Esophagus muscularis mucosa (tissue), 4 donors: Measurements from ENCODE around the gene TENT4B. TPM values are rescaled to one million over a fixed set of nuclear protein-coding genes. Genes with fewer than 3 reads are reported as not detected.

ENCODE experiments used
- DNase-seq: peaks from one replicate; pipeline ENCODE4 v3.0.0-alpha.2; 2017; ENCODE audit errors: extremely low spot score
- H3K27ac ChIP-seq, 4 donors: fragments of 200-600 bp; sonication (generic); replicated peaks in 1 of 4; 1 replicate in 3 of 4; 2 replicates in 1 of 4; pipeline ENCODE4 v1.5.1; 2016 to 2019; ENCODE audit warnings: mild to moderate bottlenecking in 1 of 4
- H3K27me3 ChIP-seq, 4 donors: fragments of 200-600 bp; sonication (generic); one replicate each; pipeline versions ENCODE4 v1.5.1 to v1.6.0; 2016 to 2019
- H3K36me3 ChIP-seq, 4 donors: fragments of 200-600 bp; sonication (generic); one replicate each; pipeline ENCODE4 v1.5.1; 2016 to 2019
- H3K4me1 ChIP-seq, 4 donors: fragments of 200-600 bp; sonication (generic); one replicate each; pipeline ENCODE4 v1.5.1; 2016 to 2019
- H3K4me3 ChIP-seq, 4 donors: fragments of 200-600 bp; sonication (generic); 1 replicate in 2 of 4; 2 replicates in 2 of 4; pipeline ENCODE4 v1.5.1; 2016 to 2019; ENCODE audit warnings: mild to moderate bottlenecking in 4 of 4, moderate library complexity in 1 of 4
- H3K9me3 ChIP-seq, 4 donors: fragments of 200-600 bp; sonication (generic); 1 replicate in 3 of 4; 2 replicates in 1 of 4; pipeline ENCODE4 v1.5.1; 2016 to 2019
- EP300 ChIP-seq: sonication (generic); formaldehyde crosslinking; IDR thresholded peaks from one replicate; pipeline ENCODE4 v1.6.1; 2017; ENCODE audit warnings: antibody characterized with exemption
- POLR2A ChIP-seq: fragments of 450-650 bp; IDR thresholded peaks from one replicate; pipeline ENCODE4 v1.6.1; 2017; ENCODE audit warnings: antibody characterized with exemption, moderate library complexity, mild to moderate bottlenecking, low read depth
- POLR2AphosphoS5 ChIP-seq, 2 donors: sonication (generic); formaldehyde crosslinking; IDR thresholded peaks; one replicate each; pipeline ENCODE4 v1.6.1; 2017; ENCODE audit warnings: antibody characterized with exemption in 2 of 2
- WGBS: methylation state at CpG from one replicate; pipeline ENCODE4 v1.1.5; 2018; 5-methylcytosine and 5-hydroxymethylcytosine counted together
- intact Hi-C: fragments of 100-400 bp; cut with DNase I; formaldehyde crosslinking; loops from one replicate; pipeline ENCODE4 v1.15.1; 2023
- total RNA-seq, 4 donors: library from RNA; depleted of rRNA; stranded (reverse); fragments of >200 nt; gene quantifications; one replicate each; pipeline versions ENCODE4 v1.1.0 to v1.2.1, GENCODE V29; 2016
- TF ChIP-seq, protein P1 (sequence below), 3 experiments: fragments of 200-600 bp in 2 of 3; fragments of 450-650 bp in 1 of 3; sonication (generic) in 2 of 3; IDR thresholded peaks; one replicate each; pipeline ENCODE4 v1.5.1; 2017 to 2019; ENCODE audit warnings: antibody characterized with exemption in 3 of 3, mild to moderate bottlenecking in 2 of 3, moderate library complexity in 1 of 3

The TENT4B gene
- total RNA-seq = 10 to 100 TPM in 3 of 4 donors, 1 to 10 TPM in 1; 9.9 to 18.3 (median 16.7) TPM

DNA sequence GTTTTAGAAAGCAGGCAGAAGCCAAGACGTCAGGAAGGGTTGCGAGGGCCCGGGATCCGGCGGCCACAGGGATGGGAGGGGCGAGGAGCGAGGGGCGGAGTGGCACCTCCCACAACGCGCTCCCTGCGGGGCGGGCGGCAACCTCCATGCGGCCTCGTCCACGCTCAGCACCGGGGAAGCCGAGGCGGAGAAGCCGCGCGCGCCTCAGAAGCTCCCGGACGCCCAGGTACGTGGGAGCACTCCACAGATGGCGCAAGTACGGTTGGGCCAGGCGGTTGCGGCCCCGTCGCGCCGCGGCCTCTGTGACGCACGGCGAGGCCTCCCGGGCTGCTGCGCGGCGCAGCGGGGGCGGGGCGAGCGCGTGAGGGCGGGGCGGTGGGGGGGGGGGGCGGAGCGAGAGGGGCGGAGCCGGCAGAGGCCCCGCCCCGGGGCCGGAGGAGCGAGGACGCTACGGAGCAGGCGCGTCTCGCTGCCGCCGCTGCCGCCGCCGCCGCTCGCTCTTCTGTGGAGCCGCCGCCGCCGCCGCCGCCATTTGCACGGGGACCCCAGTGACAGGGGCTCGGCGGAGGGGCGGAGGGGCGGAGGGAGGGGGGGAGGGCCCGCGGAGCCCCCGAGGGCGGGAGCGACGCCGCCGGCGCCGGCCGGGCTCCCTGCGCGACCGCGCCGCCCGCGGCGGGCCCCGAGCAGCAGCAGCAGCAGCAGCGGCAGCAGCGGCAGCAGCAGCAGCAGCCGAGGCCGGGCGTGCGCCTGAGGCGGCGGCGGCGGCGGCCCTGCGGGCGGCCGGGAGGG, at the start of gene TENT4B:
Gene TENT4B, plus strand, starts transcription at position 500 of the 789 bp plus-strand sequence. CDS start 316 bp downstream, outside the sequence.
- Histone ChIP-seq H3K9me3 (no peaks in the 10 kb centered on the region), H3K4me3 (peak within 1 kb of the TSS; percentile 65 to 88 (median 72)), H3K27me3 (no peaks in the 10 kb centered on the region), H3K36me3 (no peaks in the 10 kb centered on the region), H3K27ac (peak within 1 kb of the TSS; percentile 90 to 96 (median 92)), H3K4me1 (peaks cover 38 to 46% (median 42%) of the 10 kb centered on the region in 4 donors)
- intact Hi-C loops = loop anchor here (5.0 to 10.0 kb wide), 4 partner anchors 86 to 212 kb away; partner anchors contain the start of genes BRD7, CNEP1R1 and HEATR3
- 1% methylated on average over 15 of the region's 114 CpGs for WGBS
- DNase-seq = peak; percentile 95
- TF ChIP-seq, protein P1, sequence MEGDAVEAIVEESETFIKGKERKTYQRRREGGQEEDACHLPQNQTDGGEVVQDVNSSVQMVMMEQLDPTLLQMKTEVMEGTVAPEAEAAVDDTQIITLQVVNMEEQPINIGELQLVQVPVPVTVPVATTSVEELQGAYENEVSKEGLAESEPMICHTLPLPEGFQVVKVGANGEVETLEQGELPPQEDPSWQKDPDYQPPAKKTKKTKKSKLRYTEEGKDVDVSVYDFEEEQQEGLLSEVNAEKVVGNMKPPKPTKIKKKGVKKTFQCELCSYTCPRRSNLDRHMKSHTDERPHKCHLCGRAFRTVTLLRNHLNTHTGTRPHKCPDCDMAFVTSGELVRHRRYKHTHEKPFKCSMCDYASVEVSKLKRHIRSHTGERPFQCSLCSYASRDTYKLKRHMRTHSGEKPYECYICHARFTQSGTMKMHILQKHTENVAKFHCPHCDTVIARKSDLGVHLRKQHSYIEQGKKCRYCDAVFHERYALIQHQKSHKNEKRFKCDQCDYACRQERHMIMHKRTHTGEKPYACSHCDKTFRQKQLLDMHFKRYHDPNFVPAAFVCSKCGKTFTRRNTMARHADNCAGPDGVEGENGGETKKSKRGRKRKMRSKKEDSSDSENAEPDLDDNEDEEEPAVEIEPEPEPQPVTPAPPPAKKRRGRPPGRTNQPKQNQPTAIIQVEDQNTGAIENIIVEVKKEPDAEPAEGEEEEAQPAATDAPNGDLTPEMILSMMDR (IDR thresholded peaks at IDR 0.05) = no peak
- peak; percentile 80 to 91 for TF ChIP-seq POLR2AphosphoS5 (IDR thresholded peaks at IDR 0.05)
- TF ChIP-seq EP300 = no peak
- TF ChIP-seq POLR2A = peak; percentile 15

DNA sequence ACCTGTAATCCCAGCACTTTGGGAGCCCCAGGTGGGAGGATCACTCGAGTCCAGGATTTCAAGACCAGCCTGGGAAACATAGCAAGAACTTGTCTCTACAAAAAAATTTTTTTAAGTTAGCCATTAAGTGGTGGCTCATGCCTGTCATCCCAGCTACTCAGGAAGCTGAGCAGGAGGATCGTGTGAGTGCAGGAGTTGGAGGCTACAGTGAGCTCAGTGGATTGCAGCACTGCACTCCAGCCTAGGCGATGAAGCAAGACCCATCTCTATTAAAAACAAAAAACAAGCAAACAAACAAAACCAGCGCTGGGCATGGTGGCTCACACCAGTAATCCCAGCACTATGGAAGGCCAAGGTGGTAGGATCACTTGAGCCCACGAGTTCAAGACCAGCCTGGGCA, 49.3 kb upstream of the TENT4B start:
- no peaks in the 10 kb centered on the region for H3K9me3 ChIP-seq
- H3K36me3 ChIP-seq = peaks cover 47 to 86% (median 71%) of the 10 kb centered on the region in 4 donors
- no peaks in the 10 kb centered on the region for H3K4me1 ChIP-seq
- DNase-seq = no peak
- H3K27me3 ChIP-seq = no peaks in the 10 kb centered on the region
- H3K4me3 ChIP-seq = no peak overlapping the region
- TF ChIP-seq, protein P1 (IDR thresholded peaks at IDR 0.05) = no peak
- TF ChIP-seq POLR2A (no peak), EP300 (no peak), POLR2AphosphoS5 (IDR thresholded peaks at IDR 0.05) (no peak)
- H3K27ac ChIP-seq = no peak overlapping the region
- intact Hi-C loops = no loop called here
- 80% methylated on average over 5 of the region's 5 CpGs for WGBS

DNA sequence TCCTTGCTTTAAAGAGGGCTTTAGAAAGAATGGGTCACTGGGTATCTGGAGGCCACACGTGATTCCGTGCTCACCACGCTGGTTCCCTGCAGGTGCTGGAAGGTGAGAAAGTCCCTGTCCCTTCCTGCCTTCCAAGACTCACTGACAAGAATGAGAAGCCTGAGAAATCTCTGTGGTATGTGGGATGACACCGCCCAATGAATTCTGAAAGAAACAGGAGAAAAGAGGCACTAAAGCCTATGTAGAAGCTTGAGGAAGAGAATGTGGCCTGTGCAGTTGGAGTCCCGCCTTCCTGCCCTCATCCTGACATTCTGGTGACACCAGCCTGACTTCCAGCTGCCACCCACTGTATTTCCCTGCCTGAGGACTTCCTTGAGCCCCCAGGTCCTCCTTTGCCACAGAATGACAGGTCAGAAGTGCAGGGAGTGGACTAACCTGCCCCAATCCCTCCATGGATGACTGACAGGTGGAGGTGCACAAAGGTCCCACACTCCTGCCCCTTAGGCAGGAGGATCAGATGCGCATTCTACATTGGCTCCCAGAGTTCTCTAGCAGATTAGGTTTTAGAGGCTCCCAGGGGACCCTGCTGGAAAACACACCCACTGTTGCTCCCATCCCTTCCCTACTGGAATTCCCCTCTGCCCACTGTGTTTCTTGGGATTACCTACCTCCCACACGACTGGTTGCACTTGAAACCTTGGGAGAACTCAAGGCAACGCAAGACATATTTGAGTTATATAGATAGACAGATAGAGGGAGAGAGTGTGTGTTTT, 38.6 kb upstream of the TENT4B start:
- no peak overlapping the region for H3K4me3 ChIP-seq
- H3K27ac ChIP-seq = no peak overlapping the region
- TF ChIP-seq POLR2AphosphoS5 (IDR thresholded peaks at IDR 0.05) = no peak
- H3K4me1 ChIP-seq = no peaks in the 10 kb centered on the region
- no peaks in the 10 kb centered on the region for H3K9me3 ChIP-seq
- no peaks in the 10 kb centered on the region for H3K27me3 ChIP-seq
- H3K36me3 ChIP-seq = no peaks in the 10 kb centered on the region
- DNase-seq = no peak
- WGBS = 78% methylated on average over 8 of the region's 8 CpGs
- intact Hi-C loops = no loop called here

DNA sequence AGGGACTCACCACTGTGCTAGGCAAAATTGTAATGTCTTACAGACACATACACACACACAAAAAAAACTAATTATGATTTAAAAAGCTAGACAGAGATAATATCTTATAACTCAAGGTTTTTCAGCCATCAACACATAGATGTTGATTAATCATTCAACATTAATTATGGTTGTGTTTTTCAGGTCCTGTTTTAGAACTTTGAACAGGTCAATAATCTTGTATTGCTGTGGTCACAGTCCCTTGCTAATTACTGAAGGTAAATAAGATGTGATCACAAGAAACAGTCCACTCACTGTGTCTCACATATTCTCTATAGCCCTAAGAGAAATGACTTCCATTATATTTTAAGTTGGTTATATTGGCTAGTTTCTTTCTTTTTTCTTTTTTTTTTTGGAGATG, 32.4 kb upstream of the TENT4B start:
- Histone ChIP-seq H3K36me3 (no peaks in the 10 kb centered on the region), H3K4me3 (no peak overlapping the region), H3K27me3 (no peaks in the 10 kb centered on the region), H3K27ac (no peak overlapping the region), H3K4me1 (no peaks in the 10 kb centered on the region), H3K9me3 (no peaks in the 10 kb centered on the region)
- no peak for DNase-seq
- TF ChIP-seq POLR2AphosphoS5 (IDR thresholded peaks at IDR 0.05) (no peak), EP300 (no peak), POLR2A (no peak)
- TF ChIP-seq, protein P1 (IDR thresholded peaks at IDR 0.05) = no peak
- intact Hi-C loops = no loop called here

DNA sequence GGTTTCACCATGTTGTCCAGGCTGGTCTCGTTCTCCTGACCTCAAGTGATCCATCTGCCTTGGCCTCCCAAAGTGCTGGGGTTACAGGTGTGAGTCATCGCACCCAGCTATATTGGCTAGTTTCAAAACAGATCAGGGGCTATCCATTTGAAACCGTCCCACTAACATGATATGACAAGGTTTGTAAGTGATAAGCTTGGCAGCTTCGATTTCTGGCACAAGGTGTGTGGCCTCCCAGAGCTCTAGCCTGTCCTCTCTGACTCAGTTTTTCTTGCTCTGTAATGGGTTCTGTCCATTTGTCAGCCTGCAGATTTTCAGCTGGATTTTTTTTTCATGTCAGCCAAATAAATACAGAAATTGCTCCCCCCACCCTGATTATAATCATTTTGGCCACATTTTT, 31.8 kb upstream of the TENT4B start:
- 81% methylated on average over 4 of the region's 4 CpGs for WGBS
- DNase-seq = no peak
- Histone ChIP-seq H3K27me3 (no peaks in the 10 kb centered on the region), H3K36me3 (no peaks in the 10 kb centered on the region), H3K4me1 (no peaks in the 10 kb centered on the region), H3K9me3 (no peaks in the 10 kb centered on the region), H3K4me3 (no peak overlapping the region), H3K27ac (no peak overlapping the region)
- no peak for TF ChIP-seq EP300
- TF ChIP-seq POLR2A = no peak
- intact Hi-C loops = no loop called here
